ENCODE measurements around the gene GATA1.

GRCh38 chrX:48751343-48751742 is 35.0 kb upstream of the GATA1 start:
- TF ChIP-seq, protein P1, sequence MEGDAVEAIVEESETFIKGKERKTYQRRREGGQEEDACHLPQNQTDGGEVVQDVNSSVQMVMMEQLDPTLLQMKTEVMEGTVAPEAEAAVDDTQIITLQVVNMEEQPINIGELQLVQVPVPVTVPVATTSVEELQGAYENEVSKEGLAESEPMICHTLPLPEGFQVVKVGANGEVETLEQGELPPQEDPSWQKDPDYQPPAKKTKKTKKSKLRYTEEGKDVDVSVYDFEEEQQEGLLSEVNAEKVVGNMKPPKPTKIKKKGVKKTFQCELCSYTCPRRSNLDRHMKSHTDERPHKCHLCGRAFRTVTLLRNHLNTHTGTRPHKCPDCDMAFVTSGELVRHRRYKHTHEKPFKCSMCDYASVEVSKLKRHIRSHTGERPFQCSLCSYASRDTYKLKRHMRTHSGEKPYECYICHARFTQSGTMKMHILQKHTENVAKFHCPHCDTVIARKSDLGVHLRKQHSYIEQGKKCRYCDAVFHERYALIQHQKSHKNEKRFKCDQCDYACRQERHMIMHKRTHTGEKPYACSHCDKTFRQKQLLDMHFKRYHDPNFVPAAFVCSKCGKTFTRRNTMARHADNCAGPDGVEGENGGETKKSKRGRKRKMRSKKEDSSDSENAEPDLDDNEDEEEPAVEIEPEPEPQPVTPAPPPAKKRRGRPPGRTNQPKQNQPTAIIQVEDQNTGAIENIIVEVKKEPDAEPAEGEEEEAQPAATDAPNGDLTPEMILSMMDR (IDR thresholded peaks at IDR 0.05; ENCODE audit: insufficient read depth, low read depth, low read length): no peak
- TF ChIP-seq EZH2 (IDR thresholded peaks at IDR 0.05; ENCODE audit: insufficient read depth, low read length): no peak
